Endothelial cell (in vitro differentiated cells): ENCODE results near the gene SCYL2. TPM values are rescaled to one million over a fixed set of nuclear protein-coding genes. Genes with fewer than 3 reads are reported as not detected.
"Not testable (repeated sequence)": the region's sequence is repeated elsewhere in the genome, so short reads cannot be mapped to it uniquely, and the experiment has no call there.

Experiments
- DNase-seq: peaks from one replicate; pipeline ENCODE4 v3.0.0; 2021; ENCODE audit warnings: low spot score
- H3K27ac Mint-ChIP-seq: one replicate; pipeline ENCODE4 v1.8.0; 2021; ENCODE audit warnings: mixed read lengths, inconsistent platforms; ENCODE audit not compliant: unreplicated experiment
- H3K27me3 Mint-ChIP-seq: one replicate; pipeline ENCODE4 v1.8.0; 2021; ENCODE audit warnings: mild to moderate bottlenecking, moderate library complexity, mixed read lengths, inconsistent platforms; ENCODE audit not compliant: unreplicated experiment
- H3K36me3 Mint-ChIP-seq: one replicate; pipeline ENCODE4 v1.8.0; 2021; ENCODE audit warnings: mild to moderate bottlenecking, low read depth, mixed read lengths, inconsistent platforms; ENCODE audit not compliant: unreplicated experiment
- H3K4me1 Mint-ChIP-seq: one replicate; pipeline ENCODE4 v1.8.0; 2021; ENCODE audit warnings: mild to moderate bottlenecking, mixed read lengths, inconsistent platforms; ENCODE audit not compliant: unreplicated experiment
- H3K4me3 Mint-ChIP-seq: one replicate; pipeline ENCODE4 v1.8.0; 2021; ENCODE audit warnings: mild to moderate bottlenecking, mixed read lengths, inconsistent platforms; ENCODE audit not compliant: unreplicated experiment
- H3K9me3 Mint-ChIP-seq: one replicate; pipeline ENCODE4 v1.8.0; 2021; ENCODE audit warnings: mixed read lengths, inconsistent platforms; ENCODE audit not compliant: unreplicated experiment
- CTCF ChIP-seq: fragments of 200-600 bp; sonication (generic); IDR thresholded peaks from one replicate; pipeline ENCODE4 v1.5.0; 2021; ENCODE audit warnings: antibody characterized with exemption; ENCODE audit not compliant: unreplicated experiment
- total RNA-seq: library from RNA; stranded (reverse); fragmentation: NEBNext Ultra II Directional; extraction: Animal tissue kit (Norgen Biotek cat#: 25700); gene quantifications from one replicate; pipeline ENCODE4 v1.2.1, GENCODE V29; 2021; ENCODE audit not compliant: unreplicated experiment

The SCYL2 gene
- total RNA-seq, 1 donor from 2014 or later, result 56.9 TPM

GRCh38 chr12:100268835-100269564 lies 2.0 kb downstream of the SCYL2 start:
- peaks cover 7% of the 10 kb centered on the region for H3K27me3 Mint-ChIP-seq
- no peak for DNase-seq
- peaks cover 14% of the 10 kb centered on the region for H3K4me1 Mint-ChIP-seq
- peaks cover 3% of the 10 kb centered on the region for H3K36me3 Mint-ChIP-seq
- H3K9me3 Mint-ChIP-seq, result no peaks in the 10 kb centered on the region
- no peak for TF ChIP-seq CTCF
- H3K27ac Mint-ChIP-seq, result peak overlapping the region; percentile 70
- peak overlapping the region; percentile 88 for H3K4me3 Mint-ChIP-seq

GRCh38 chr12:100273782-100274181 lies 6.8 kb downstream of the SCYL2 start:
- TF ChIP-seq CTCF, result no peak
- peaks cover 9% of the 10 kb centered on the region for H3K4me1 Mint-ChIP-seq
- DNase-seq, result no peak
- no peaks in the 10 kb centered on the region for H3K9me3 Mint-ChIP-seq
- peaks cover 3% of the 10 kb centered on the region for H3K27me3 Mint-ChIP-seq
- no peak overlapping the region for H3K4me3 Mint-ChIP-seq
- H3K27ac Mint-ChIP-seq, result no peak overlapping the region
- peaks cover 9% of the 10 kb centered on the region for H3K36me3 Mint-ChIP-seq

- no peaks in the 10 kb centered on the region for H3K27me3 Mint-ChIP-seq
- no peak for DNase-seq
- peaks cover 5% of the 10 kb centered on the region for H3K4me1 Mint-ChIP-seq
- TF ChIP-seq CTCF, result no peak
- no peak overlapping the region for H3K27ac Mint-ChIP-seq
- H3K4me3 Mint-ChIP-seq, result no peak overlapping the region
- H3K9me3 Mint-ChIP-seq, result no peaks in the 10 kb centered on the region
- peaks cover 6% of the 10 kb centered on the region for H3K36me3 Mint-ChIP-seq
Measured at GRCh38 chr12:100274291-100274690, 7.3 kb downstream of the SCYL2 start.

- Mint-ChIP-seq H3K4me1 (peaks cover 2% of the 10 kb centered on the region), H3K27ac (no peak overlapping the region), H3K4me3 (no peak overlapping the region), H3K36me3 (peaks cover 6% of the 10 kb centered on the region), H3K27me3 (no peaks in the 10 kb centered on the region), H3K9me3 (no peaks in the 10 kb centered on the region)
- DNase-seq, result no peak
- TF ChIP-seq CTCF, result no peak
Measured at GRCh38 chr12:100279159-100279558, 12.2 kb downstream of the SCYL2 start.

- Mint-ChIP-seq H3K27me3 (no peaks in the 10 kb centered on the region), H3K4me3 (no peak overlapping the region), H3K36me3 (peaks cover 6% of the 10 kb centered on the region), H3K9me3 (no peaks in the 10 kb centered on the region), H3K27ac (no peak overlapping the region), H3K4me1 (peaks cover 2% of the 10 kb centered on the region)
- TF ChIP-seq CTCF, result no peak
- DNase-seq, result no peak
Measured at GRCh38 chr12:100279607-100280244, 12.7 kb downstream of the SCYL2 start.

GRCh38 chr12:100284556-100284955 lies 17.6 kb downstream of the SCYL2 start:
- H3K27me3 Mint-ChIP-seq, H3K9me3 Mint-ChIP-seq, H3K4me1 Mint-ChIP-seq, H3K27ac Mint-ChIP-seq, DNase-seq, H3K4me3 Mint-ChIP-seq, H3K36me3 Mint-ChIP-seq: not testable (repeated sequence)
